ENCODE results near the gene RAB28. TPM values are rescaled to one million over a fixed set of nuclear protein-coding genes. Genes with fewer than 3 reads are reported as not detected.

Gene RAB28
- total RNA-seq, 3 donors from 2014 or later = 13.0 to 23.6 (median 14.5) TPM

- Histone ChIP-seq H3K4me1 (ENCODE audit: low read depth) (no peaks in the 10 kb centered on the region), H3K9me3 (no peaks in the 10 kb centered on the region), H3K36me3 (ENCODE audit: low read depth) (no peaks in the 10 kb centered on the region), H3K4me3 (no peak overlapping the region)
- no peak for TF ChIP-seq CTCF (IDR thresholded peaks at IDR 0.05)
- intact Hi-C loops (cut with DNase I, micrococcal nuclease) = no loop called here
- DNase-seq = no peak
- ATAC-seq = no peak
Measured at GRCh38 chr4:13329340-13329850, 154.7 kb downstream of the RAB28 start.

- H3K4me1 ChIP-seq (ENCODE audit: low read depth) = no peaks in the 10 kb centered on the region
Measured at GRCh38 chr4:13328591-13328990, 155.5 kb downstream of the RAB28 start.

GRCh38 chr4:13327991-13328390, 156.1 kb downstream of the RAB28 start:
- intact Hi-C loops (cut with DNase I, micrococcal nuclease) = no loop called here
- ATAC-seq (no peak), DNase-seq (no peak)
- no peak for TF ChIP-seq CTCF (IDR thresholded peaks at IDR 0.05)
- Histone ChIP-seq H3K4me3 (no peak overlapping the region), H3K36me3 (ENCODE audit: low read depth) (no peaks in the 10 kb centered on the region), H3K4me1 (ENCODE audit: low read depth) (no peaks in the 10 kb centered on the region), H3K9me3 (no peaks in the 10 kb centered on the region)

More at GRCh38 chr4:13328591-13328990, 155.5 kb downstream of the RAB28 start:
- DNase-seq = no peak
- no peaks in the 10 kb centered on the region for H3K9me3 ChIP-seq
- no peaks in the 10 kb centered on the region for H3K36me3 ChIP-seq (ENCODE audit: low read depth)
- TF ChIP-seq CTCF (IDR thresholded peaks at IDR 0.05) = no peak
- ATAC-seq = no peak
- intact Hi-C loops (cut with DNase I, micrococcal nuclease) = no loop called here
- no peak overlapping the region for H3K4me3 ChIP-seq

GRCh38 chr4:13325744-13326143, 158.4 kb downstream of the RAB28 start:
- no peak overlapping the region for H3K4me3 ChIP-seq
- no peak for DNase-seq

GRCh38 chr4:13323921-13324320, 160.2 kb downstream of the RAB28 start:
- no peak overlapping the region for H3K4me3 ChIP-seq
- no peak for ATAC-seq
- H3K9me3 ChIP-seq = peaks cover 3% of the 10 kb centered on the region
- no peak for DNase-seq
- intact Hi-C loops (cut with DNase I, micrococcal nuclease) = no loop called here
- TF ChIP-seq CTCF (IDR thresholded peaks at IDR 0.05) = no peak
- no peaks in the 10 kb centered on the region for H3K4me1 ChIP-seq (ENCODE audit: low read depth)
- H3K36me3 ChIP-seq (ENCODE audit: low read depth) = no peaks in the 10 kb centered on the region

More at GRCh38 chr4:13325744-13326143, 158.4 kb downstream of the RAB28 start:
- TF ChIP-seq CTCF (IDR thresholded peaks at IDR 0.05) = no peak
- Histone ChIP-seq H3K9me3 (peaks cover 3% of the 10 kb centered on the region), H3K4me1 (ENCODE audit: low read depth) (no peaks in the 10 kb centered on the region), H3K36me3 (ENCODE audit: low read depth) (no peaks in the 10 kb centered on the region)
- intact Hi-C loops (cut with DNase I, micrococcal nuclease) = no loop called here
- no peak for ATAC-seq

- H3K36me3 ChIP-seq (ENCODE audit: low read depth) = no peaks in the 10 kb centered on the region
- no peaks in the 10 kb centered on the region for H3K4me1 ChIP-seq (ENCODE audit: low read depth)
- ATAC-seq (no peak), DNase-seq (no peak)
- no peak for TF ChIP-seq CTCF (IDR thresholded peaks at IDR 0.05)
- H3K9me3 ChIP-seq = peaks cover 3% of the 10 kb centered on the region
- intact Hi-C loops (cut with DNase I, micrococcal nuclease) = no loop called here
- no peak overlapping the region for H3K4me3 ChIP-seq
Measured at GRCh38 chr4:13322681-13323101, 161.4 kb downstream of the RAB28 start.

Data from mucosa of descending colon (tissue), 3 donors.